Prostate gland (tissue), 2 donors: Measurements from ENCODE around the gene APBA1.

Source experiments
- CTCF ChIP-seq, 4 experiments: fragments of 200-600 bp in 2 of 4; fragments of 450-650 bp in 2 of 4; sonication (generic) in 2 of 4; IDR thresholded peaks; 1 replicate in 3 of 4; 2 replicates in 1 of 4; pipeline ENCODE4 v1.5.1; 2016 to 2019; ENCODE audit warnings: antibody characterized with exemption in 4 of 4, mild to moderate bottlenecking in 2 of 4, moderate library complexity in 2 of 4
- POLR2AphosphoS5 ChIP-seq: sonication (generic); formaldehyde crosslinking; IDR thresholded peaks from one replicate; pipeline ENCODE4 v1.6.1; 2017; ENCODE audit warnings: antibody characterized with exemption

GRCh38 chr9:69573651-69574050, 98.5 kb downstream of the APBA1 start:
- no peak for TF ChIP-seq CTCF (IDR thresholded peaks at IDR 0.05)
- TF ChIP-seq POLR2AphosphoS5 = no peak
